NB4 (cell line): ENCODE measurements around the gene LURAP1L.

Experiments used
- MYC ChIP-seq: IDR thresholded peaks from 2 replicates; pipeline ENCODE4 v1.6.1; 2011; ENCODE audit warnings: low read depth, low read length
- POLR2A ChIP-seq: IDR thresholded peaks from 2 replicates; pipeline ENCODE4 v1.6.1; 2011; ENCODE audit warnings: mild to moderate bottlenecking; ENCODE audit not compliant: insufficient read length; ENCODE audit errors: extremely low read depth
- TF ChIP-seq, protein P1 (sequence below): IDR thresholded peaks from one replicate; pipeline ENCODE4 v1.5.1; 2012; ENCODE audit warnings: low read depth, low read length
- TF ChIP-seq, protein P2 (sequence below): IDR thresholded peaks from 2 replicates; pipeline ENCODE4 v1.6.1; 2011; ENCODE audit warnings: low read depth, low read length

DNA sequence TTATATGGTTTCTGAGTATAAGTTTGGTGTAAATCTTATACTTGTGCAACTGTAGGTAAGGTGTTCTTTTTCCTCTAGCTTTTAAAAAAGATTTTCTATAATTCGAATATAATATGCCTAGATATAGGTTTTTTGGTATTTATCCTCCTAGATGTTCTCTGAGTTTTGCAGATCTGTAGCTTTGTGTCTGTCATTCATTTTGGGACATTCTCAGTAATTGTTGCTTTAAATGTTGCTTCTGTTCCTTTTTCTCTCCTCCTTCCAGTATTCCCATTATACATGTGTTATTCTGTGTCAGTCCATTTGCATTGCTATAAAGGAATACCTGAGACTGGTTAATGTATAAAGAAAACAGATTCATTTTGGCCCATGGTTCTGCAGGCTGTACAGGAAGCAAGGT, 33.7 kb downstream of the LURAP1L start:
- TF ChIP-seq POLR2A (no peak), MYC (no peak)
- TF ChIP-seq, protein P1, sequence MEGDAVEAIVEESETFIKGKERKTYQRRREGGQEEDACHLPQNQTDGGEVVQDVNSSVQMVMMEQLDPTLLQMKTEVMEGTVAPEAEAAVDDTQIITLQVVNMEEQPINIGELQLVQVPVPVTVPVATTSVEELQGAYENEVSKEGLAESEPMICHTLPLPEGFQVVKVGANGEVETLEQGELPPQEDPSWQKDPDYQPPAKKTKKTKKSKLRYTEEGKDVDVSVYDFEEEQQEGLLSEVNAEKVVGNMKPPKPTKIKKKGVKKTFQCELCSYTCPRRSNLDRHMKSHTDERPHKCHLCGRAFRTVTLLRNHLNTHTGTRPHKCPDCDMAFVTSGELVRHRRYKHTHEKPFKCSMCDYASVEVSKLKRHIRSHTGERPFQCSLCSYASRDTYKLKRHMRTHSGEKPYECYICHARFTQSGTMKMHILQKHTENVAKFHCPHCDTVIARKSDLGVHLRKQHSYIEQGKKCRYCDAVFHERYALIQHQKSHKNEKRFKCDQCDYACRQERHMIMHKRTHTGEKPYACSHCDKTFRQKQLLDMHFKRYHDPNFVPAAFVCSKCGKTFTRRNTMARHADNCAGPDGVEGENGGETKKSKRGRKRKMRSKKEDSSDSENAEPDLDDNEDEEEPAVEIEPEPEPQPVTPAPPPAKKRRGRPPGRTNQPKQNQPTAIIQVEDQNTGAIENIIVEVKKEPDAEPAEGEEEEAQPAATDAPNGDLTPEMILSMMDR: no peak
- TF ChIP-seq, protein P2, sequence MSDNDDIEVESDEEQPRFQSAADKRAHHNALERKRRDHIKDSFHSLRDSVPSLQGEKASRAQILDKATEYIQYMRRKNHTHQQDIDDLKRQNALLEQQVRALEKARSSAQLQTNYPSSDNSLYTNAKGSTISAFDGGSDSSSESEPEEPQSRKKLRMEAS: no peak
